Heart left ventricle (tissue), 13 donors: ENCODE measurements around the gene HAUS8.

ENCODE experiments used
- CTCF ChIP-seq, 12 donors: fragments of 200-600 bp; sonication (generic) in 4 of 12; IDR thresholded peaks; one replicate each; pipeline versions ENCODE4 v1.5.0 to v1.8.0; 2018 to 2022; ENCODE audit warnings: antibody characterized with exemption in 12 of 12, mild to moderate bottlenecking in 5 of 12
- POLR2A ChIP-seq, 2 donors: fragments of 450-650 bp; IDR thresholded peaks; one replicate each; pipeline ENCODE4 v1.6.1; 2017; ENCODE audit warnings: antibody characterized with exemption in 2 of 2, mild to moderate bottlenecking in 2 of 2, moderate library complexity in 2 of 2
- donor health status: ischemic (EF 13 %, LVEDD 7.1; RV severe dilation, severe dysfunction).
- donor health status: DM: no; HTN: yes; CAD: no.
- donor health status: DM: no; HTN: no; CAD: no.
- donor health status: ischemic (EF 25% LVEDD 6.9; RV normal size, moderate dysfunction).
- donor health status: ischemic (EF 25% LVEDD 5.7; RV mildly dilated, moderate dysfunction).
- donor health status: ischemic (EF 35%, LVEDD 5.7; RV mildly dilated, moderate dysfunction).
- donor health status: nonischemic (EF 11% LVEDD 7.7; RV severe dilation, severe dysfunction).
- donor health status: DM: yes; HTN: yes; CAD: no.
- donor health status: PGD.
- donor health status: ischemic (EF 29% LVEDD 5.4; RV normal size, mild dysfunction).
- donor health status: nonischemic (EF 23%, LVEDD 6.1; RV moderate dilation, normal function).

- TF ChIP-seq CTCF (IDR thresholded peaks at IDR 0.05) (no peak), POLR2A (IDR thresholded peaks at IDR 0.05) (no peak)
Measured at GRCh38 chr19:17002455-17002854, 72.8 kb downstream of the HAUS8 start.
